ENCODE measurements around the gene CRYL1.
"Not testable (repeated sequence)": the region's sequence is repeated elsewhere in the genome, so short reads cannot be mapped to it uniquely, and the experiment has no call there.

The CRYL1 gene

DNA sequence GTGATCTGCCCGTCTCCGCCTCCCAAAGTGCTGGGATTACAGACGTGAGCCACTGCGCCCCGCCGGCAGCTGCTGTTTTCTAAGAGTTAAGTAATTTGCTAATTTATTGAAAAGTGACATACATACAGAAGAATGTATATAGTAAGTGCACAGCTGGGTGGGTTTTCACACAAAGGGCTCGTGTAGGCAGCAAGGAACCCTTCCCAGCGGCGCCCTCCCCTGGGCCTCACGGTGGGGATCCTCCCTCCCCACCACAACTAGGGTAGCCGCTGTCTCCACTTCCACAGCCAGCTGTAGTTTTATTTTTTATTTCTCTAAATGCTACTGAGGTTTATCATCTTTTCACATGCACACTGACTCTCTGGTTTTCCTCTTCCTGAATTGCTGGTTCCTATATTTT is 64.9 kb downstream of the CRYL1 start:
- DNase-seq (ENCODE audit: low read depth, low spot score): no peak

DNA sequence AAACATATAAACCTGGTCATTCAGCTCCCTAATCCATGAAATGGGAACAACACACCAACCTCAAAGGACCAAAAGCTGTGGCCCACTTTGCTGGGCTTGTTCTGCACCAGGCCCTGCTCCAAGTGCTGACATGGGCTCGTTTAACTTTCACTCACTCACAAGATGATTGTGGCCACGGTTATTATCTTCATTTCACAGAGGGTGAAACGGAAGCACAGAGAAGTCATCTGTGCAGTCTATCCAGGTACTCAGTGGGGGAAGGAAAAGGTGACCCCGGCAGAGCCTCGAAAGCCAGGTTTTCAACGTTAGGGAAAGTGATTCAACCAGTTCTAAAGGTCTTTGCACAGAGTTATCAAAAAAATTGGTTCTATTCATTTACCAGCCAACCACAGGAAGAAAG is 68.0 kb downstream of the CRYL1 start:
- DNase-seq (ENCODE audit: low read depth, low spot score): no peak

DNA sequence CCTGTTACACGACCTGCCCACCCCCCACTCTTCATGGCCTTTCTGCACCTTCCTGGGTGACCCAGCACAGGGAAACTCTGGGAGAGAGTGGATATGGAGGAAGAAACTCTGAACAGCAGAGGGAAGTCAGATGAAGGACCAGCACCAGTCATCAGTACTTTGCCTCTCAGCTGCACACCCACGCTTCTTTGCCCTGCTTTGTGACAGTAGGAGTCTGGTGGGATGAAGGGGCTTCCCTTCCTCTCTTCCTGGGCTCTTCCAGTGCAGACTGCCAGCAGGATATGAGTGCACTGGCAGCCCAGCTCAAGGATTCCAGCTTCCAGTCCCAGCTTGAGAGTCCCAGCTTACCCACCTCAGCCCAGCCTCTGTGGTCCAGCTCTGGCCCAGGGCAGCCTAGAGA is 68.9 kb downstream of the CRYL1 start:
- DNase-seq (ENCODE audit: low read depth, low spot score): no peak

DNA sequence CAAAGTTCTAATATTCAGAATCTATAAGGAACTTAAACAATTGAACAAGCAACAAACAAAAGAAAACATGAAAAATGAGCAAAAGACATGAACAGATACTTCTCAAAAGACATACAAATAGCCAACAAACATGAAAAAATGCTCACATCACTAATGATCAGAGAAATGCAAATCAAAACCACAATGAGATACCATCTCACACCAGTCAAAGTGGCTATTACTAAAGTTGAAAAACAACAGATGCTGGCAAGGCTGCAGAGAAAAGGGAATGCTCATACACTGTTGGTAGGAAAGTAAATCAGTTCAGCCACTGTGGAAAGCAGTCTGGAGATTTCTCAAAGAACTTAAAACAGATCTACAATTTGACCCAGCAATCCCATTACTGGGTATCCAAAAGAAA is 74.3 kb downstream of the CRYL1 start:
- DNase-seq (ENCODE audit: low read depth, low spot score): no peak

DNA sequence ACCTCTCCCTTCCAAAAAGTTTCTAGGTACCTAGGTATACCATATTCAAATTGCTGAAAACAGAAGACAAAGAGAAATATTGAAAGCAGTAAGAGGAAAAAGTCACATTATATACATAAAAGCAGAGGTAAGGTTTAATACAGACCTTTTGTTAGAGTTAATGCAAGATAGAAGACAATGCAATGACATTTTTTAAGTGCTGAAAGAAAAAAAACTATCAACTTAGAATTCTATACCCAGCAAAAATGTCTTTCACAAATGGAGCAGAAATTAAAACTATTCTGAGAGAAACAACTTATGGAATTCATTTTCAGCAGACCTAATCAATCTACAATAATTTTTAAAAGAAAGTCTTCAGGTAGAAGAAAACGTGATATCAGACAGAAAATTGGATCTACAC is 77.2 kb downstream of the CRYL1 start:
- no peak for DNase-seq (ENCODE audit: low read depth, low spot score)

DNA sequence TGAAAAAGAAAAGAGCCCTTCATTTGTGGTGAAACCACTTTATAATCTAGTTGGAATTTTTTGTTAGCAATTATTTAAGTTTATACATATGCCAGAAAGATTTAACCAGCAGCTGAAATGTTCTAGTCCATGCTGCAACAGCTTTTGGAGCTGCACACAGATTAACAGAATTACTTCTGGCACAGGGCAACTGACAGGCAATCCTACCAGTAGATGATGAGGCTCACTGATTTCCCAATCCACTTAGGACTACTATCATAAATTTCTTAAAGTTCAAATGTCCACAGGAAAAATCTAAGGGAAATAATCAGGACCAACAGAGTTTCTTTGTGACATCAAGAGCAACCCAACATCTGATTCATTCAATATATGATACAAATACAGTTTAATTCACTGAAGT is 78.8 kb downstream of the CRYL1 start:
- DNase-seq (ENCODE audit: low read depth, low spot score): no peak

DNA sequence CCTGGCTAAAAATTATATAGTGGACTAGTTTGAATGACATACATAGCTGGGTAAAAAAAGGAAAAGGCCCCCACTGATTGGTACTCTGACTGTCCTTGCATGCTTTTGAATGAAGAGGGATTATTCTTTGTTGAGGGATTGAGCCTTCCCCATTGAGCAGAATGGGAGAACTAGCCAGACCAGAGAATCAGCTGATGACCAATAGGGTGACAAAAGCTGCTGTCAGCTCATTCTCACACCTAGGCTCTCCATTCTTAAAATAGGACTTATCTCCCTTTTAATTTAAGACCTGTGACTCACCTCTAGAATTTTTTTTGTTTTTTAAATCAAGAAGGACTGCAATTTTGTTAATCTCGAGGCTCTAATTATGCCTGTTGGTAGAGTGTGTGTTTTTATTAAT is 79.3 kb downstream of the CRYL1 start:
- DNase-seq (ENCODE audit: low read depth, low spot score): no peak

DNA sequence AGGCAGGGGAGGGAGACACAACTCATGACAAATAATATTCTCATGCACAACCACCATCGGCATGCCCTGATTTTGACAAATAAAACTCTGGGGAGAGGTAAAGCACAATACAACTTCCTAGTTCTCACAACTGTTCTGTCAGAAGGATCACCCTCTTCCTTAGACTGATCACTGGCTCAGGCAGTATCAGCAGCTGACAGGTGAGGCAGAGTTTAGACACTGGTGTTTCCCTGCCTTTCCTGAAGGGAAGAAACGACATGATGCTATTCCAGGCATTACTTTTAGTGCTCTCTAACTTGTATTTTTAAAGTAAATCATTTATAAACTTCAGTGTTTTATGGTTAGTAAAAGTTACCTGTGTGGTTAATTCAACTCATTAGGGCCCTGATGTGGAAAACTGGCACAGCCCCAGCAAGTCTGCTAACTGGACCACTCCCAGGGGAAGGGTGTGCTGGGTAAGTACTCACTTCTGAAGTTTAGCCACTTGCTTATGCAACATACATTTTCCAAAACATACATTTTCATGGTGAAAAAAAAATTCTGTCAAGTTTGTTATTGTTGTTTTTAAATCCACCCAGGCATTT is 82.8 kb downstream of the CRYL1 start:
- DNase-seq (ENCODE audit: low read depth, low spot score): no peak

DNA sequence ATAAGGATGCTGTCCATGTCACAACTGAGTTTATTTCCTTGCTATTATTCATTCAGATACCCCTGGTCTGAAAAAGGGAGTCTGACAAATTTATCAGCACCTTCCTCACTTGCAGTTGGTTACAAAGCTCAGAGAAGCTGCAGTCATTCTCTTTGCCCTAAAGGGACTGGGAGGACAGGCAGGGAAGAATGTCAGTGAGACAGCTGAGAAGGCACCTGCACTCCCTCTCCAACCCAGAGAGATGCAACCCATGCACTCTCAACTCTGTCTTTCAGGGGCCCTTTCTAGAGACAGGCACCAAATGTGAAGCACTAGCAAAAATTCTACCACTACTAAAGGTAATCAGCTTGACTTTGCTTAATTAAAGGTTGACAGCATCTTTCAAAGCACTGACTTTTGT is 83.3 kb downstream of the CRYL1 start:
- no peak for DNase-seq (ENCODE audit: low read depth, low spot score)

DNA sequence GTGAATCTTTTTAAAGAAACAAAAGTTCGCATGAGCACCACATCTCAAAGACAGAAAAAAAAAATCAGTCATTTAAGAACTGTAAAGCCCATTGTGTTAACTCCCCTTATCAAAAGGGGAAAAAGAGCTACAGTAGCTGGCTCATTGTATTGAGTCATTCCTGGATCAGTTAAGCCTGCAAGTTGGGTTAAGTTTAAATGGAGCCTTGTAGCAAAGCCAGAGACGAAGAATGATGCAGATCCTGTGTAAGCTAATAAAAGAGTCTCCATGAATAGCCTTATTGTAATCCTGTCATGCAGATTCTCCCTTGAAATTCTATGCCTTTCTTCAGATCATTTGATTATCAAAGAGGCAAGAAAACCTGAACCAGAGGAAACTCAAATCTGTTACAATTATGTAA is 83.8 kb downstream of the CRYL1 start:
- DNase-seq (ENCODE audit: low read depth, low spot score): no peak

DNA sequence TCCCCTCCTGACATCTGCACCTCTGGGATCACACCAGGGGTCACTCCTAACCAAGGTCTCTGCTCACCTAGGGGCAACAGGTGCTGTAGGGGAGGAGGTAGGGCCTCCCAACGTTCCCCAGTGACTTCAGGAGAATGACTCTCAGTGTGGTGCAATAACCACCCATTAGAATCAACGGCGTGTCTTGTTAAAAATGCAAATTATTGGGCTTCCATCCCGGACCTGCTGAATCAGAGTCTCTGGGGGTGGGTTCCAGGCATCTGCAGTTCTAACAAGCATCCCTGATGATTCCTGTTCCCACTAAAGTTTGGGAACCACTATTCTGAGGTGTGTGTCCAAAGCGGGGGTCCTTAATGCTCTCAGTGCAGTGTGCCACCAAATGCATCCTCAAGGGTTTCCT is 84.6 kb downstream of the CRYL1 start:
- DNase-seq (ENCODE audit: low read depth, low spot score): no peak

DNA sequence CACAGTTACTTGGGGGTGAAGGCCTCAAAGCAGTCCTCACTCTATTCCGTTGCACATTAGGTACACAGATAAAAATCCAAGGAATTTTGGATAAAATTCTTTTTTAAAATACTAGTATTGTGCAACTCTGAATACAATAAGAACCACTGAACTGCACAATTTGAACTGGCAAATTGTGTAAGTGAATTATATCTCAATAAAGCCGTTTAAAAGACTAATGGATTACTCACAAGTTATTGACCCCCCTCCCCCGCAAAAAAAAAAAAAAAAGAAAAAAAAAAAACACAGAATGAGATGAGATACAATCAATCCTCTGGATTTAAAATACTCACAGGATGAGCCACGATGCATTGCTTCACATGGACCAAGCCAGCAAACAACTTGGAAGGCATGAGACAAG is 86.4 kb downstream of the CRYL1 start:
- DNase-seq (ENCODE audit: low read depth, low spot score): no peak

DNA sequence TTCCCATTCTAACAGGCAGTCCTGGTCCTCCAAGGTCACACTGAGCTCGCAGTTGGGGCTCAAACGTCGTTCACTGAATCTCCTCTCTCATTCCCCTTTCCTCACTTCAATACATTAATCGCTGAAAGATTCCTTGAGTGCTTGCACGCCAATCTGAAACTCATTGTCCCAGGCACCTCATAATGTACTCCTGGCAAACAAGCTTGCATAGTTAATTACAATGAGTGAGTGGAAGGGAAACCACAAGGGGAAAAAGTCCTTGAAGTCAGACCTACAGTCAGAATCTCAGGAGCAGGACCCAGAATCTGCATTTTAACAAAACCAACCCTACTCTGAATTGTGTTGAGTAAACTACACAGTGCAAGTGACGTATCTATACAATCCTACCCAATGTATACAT is 86.9 kb downstream of the CRYL1 start:
- no peak for DNase-seq (ENCODE audit: low read depth, low spot score)

DNA sequence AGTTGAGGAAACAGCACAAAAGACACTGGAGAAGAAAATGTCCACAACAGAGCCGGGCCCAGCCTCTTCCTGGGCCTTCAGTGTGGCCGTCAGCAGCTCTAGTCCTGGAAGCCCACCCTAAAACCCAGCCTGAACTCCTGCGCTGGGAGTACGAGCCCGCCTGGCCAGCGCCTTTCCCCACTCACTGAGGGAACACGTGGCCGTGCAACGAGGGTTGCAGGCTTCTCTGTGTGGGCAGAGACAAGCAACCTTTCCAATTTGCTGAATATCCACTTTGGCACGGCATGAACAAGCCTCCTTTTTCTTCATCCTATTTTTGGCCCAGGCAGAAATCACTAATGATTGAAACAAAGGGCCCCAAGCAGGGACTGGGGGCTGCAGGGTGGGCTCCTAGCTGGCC is 89.2 kb downstream of the CRYL1 start:
- DNase-seq (ENCODE audit: low read depth, low spot score): no peak

DNA sequence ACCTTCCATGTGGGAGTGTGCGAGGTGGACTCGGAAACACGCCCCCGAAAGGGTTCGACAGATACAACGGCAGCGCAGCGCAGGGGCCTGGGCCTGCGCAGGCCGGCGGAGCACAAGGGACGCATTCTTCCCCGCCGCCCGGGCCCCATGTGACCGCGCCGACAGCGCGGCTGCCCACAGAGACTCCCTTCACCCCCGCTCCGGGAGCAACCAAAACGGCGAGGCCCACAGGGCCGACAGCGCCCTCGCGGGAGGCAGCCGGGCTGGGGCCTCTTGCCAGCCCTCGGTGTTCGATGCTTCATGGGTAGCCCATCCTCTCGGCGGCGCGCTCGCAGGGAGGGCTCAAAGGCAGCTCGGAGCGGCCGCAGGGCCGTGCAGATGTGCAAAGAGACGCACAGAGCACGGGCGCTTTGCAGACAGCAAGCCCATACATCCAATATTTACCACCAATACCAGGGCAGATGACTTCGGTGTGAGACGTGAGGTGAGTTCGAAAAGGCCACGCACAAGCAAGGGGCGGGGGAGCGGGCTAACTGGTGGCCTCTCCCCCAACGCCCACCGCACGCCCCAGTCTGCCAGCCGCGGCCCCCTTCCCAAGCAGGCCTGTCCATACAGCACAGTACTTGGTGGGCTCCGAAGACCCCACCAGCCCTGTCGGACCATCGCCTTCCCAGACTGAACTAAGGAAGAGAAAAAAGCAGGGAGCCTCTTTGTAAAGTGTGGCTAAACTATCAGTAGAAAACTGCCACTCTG is 89.9 kb downstream of the CRYL1 start:
- DNase-seq (ENCODE audit: low read depth, low spot score): no peak

DNA sequence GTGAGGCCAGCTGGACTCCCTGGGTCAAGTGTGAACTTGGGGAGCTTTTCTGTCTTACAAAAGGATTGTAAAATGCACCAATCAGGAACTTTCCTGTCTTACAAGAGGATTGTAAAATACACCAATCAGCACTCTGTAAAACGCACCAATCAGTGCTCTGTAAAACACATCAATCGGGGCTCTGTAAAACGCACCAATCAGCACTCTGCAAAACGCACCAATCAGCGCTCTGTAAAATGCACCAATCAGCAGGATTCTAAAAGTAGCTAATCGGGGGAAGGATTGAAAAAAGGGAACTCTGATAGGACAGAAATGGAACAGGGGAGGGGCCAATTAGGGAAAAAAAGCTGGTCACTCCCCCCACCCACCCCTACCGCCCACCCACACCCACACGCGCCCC is 91.4 kb downstream of the CRYL1 start:
- DNase-seq (ENCODE audit: low read depth, low spot score): not testable (repeated sequence)

DNA sequence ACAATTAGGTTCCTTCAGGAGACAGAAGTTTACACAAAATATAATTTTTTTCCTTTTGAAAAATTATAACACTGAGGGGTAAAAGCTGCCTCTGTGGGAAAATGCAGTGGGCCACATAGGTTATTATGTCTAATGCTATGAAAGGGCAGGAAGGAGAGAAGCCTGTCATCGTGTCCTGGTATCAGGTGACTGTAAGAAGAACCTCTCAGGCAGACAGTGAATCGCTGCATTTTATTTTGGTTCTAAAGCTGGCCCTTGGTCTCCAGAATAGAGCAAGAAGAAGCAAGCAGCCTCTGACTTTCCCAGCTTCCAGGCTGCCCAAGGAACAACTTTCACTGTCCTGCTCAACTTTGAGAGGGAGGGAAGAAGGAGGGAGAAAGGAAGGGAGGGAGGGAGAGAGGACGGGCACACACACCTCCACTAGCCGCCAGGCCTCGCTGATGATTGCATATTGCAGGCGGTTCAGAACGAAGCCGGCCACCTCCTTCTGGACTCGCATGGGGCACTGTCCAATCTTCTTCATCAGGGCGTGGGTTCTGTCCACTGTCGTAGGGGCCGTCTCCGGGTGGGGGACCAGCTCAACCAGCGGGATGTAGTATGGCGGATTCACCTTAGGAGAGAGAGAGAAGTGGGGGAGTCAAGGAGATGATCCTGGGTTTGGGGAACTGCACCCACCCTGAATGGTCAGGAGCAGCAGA is 93.8 kb downstream of the CRYL1 start:
- no peak for DNase-seq (ENCODE audit: low read depth, low spot score)

DNA sequence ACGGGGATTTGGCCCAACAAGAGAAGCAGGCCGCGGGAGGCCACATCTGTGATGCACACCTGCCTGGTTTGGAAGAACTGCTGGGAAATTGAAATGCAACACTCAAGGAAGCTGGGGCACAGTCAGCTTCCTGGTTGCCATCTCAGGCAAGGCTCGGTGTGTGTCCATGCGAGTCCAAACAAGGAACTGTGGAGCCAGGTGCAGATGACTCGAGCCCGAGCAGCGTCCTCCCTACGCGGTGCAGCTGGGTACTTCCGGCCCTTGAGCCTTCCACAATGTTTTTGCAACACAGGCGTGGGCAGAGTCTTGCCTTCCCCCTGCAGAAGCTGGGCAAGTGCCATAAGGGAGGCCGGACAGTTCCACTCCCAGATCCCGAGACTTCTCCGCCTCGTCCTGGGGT is 94.6 kb downstream of the CRYL1 start:
- no peak for DNase-seq (ENCODE audit: low read depth, low spot score)

DNA sequence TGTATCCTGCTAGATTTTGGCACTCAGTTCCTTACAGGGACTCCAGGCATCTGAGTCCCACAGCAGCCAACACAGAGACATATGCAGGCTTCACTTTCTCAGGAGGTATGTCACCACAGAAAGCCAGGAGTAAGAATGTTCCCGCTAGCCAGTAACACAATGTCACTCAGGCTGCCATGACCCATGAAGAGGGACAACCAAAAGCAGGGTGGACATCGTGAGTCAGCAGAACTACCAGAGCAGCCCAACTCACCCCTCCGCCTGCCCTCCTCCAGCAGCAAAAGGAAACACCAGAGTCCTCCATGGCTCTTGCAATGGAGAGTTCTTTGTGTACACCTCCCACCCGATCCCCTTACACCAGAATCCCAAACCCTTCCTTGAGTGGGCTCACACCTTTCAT is 95.4 kb downstream of the CRYL1 start:
- DNase-seq (ENCODE audit: low read depth, low spot score): no peak

DNA sequence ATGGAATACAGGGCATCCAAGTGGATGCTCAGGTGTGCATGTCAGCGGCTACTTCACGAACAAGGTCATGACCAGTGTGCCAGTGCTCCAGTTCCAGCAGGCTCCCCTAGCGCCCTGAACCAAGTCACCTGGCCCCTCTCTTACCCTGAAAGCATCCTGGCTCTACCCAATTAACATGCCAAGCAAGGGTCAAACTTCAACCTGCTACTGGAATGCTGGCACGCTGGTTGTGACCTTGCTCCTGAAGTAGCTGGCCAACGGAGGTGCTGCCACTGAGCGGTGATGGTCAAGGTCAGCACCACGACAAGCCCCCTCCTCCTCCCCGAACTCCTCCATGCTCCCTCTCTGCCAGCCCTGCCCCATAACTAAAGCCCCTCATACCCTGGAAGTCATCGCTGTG is 96.0 kb downstream of the CRYL1 start:
- DNase-seq (ENCODE audit: low read depth, low spot score): no peak

DNA sequence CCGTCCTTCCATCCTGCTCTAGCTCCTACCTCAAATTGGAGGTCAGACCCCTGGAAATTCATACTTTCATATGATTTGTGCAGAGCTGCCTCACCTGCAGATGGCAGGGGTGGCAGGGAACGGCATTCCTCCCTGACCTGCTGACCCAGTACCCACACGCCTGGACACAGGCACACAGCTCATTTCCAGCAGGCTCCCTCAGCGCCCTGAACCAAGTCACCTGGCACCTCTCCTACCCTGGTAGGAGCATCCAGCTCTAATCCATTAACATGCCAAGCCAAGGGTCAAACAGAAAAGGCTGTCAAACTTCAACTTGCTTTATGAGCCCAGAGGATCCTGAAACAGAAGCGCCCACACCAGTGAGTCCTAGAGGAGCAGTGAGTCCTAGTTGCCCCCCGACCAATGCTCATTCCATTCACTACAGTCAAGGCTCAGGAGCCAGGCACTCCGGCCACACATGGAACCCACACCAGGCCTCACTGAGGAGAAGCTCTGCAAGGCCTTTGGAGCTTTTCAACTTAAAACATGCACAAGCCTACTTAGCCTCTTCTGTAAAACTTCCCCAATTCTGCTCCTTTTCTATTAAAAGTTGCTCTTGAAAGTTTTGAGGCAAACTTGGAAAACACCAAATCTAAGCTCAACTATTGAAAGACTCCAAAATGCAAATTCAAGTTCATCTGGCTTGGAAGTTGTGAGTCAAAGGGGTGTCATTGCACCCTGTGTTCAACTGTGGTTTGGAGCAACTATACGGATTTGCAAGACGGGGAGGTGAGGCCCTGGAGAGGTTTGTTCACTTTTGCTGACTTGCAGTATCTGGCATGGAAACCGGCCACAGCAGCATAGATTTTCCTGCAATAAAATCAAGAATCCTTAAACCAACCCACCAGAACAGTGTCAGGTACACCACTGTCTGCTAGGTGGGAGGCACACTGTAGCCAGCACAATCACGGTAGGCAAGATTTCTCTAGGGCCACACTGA is 96.7 kb downstream of the CRYL1 start:
- DNase-seq (ENCODE audit: low read depth, low spot score): no peak
